Hematopoietic multipotent progenitor cell treated with erythropoietin and hydrocortisone succinate and interleukin-3 and kit ligand, for 8 days (in vitro differentiated cells): ENCODE results near the gene GOLGA6A.
"Not testable (repeated sequence)": the region's sequence is repeated elsewhere in the genome, so short reads cannot be mapped to it uniquely, and the experiment has no call there.

Experiments used
- DNase-seq: peaks from one replicate; pipeline ENCODE4 v3.0.0-alpha.2; 2015

The GOLGA6A gene

GRCh38 chr15:74099963-74100733 is 17.8 kb upstream of the GOLGA6A start:
- peak; percentile 89 for DNase-seq

GRCh38 chr15:74096753-74097474 is 14.6 kb upstream of the GOLGA6A start:
- DNase-seq = not testable (repeated sequence)

- DNase-seq = not testable (repeated sequence)
Measured at GRCh38 chr15:74095610-74096009, 13.3 kb upstream of the GOLGA6A start.

- DNase-seq = not testable (repeated sequence)
Measured at GRCh38 chr15:74094567-74094966, 12.2 kb upstream of the GOLGA6A start.

GRCh38 chr15:74075781-74076180 is 6.6 kb downstream of the GOLGA6A start:
- DNase-seq = not testable (repeated sequence)

GRCh38 chr15:74072614-74073337 is 9.6 kb downstream of the GOLGA6A start:
- DNase-seq = not testable (repeated sequence)

- not testable (repeated sequence) for DNase-seq
Measured at GRCh38 chr15:74072132-74072531, 10.2 kb downstream of the GOLGA6A start.

- not testable (repeated sequence) for DNase-seq
Measured at GRCh38 chr15:74071645-74072044, 10.7 kb downstream of the GOLGA6A start.

GRCh38 chr15:74065684-74066411 is 16.5 kb downstream of the GOLGA6A start:
- DNase-seq = not testable (repeated sequence)

- not testable (repeated sequence) for DNase-seq
Measured at GRCh38 chr15:74064822-74065221, 17.5 kb downstream of the GOLGA6A start.

- not testable (repeated sequence) for DNase-seq
Measured at GRCh38 chr15:74064183-74064582, 18.2 kb downstream of the GOLGA6A start.

- not testable (repeated sequence) for DNase-seq
Measured at GRCh38 chr15:74063425-74064146, 18.8 kb downstream of the GOLGA6A start.

- DNase-seq = no peak
Measured at GRCh38 chr15:74062671-74063070, 19.7 kb downstream of the GOLGA6A start.

GRCh38 chr15:74062236-74062635 is 20.1 kb downstream of the GOLGA6A start:
- no peak for DNase-seq

GRCh38 chr15:74060251-74060650 is 22.1 kb downstream of the GOLGA6A start:
- DNase-seq = no peak

GRCh38 chr15:74059050-74059833 is 23.1 kb downstream of the GOLGA6A start:
- not testable (repeated sequence) for DNase-seq

- not testable (repeated sequence) for DNase-seq
Measured at GRCh38 chr15:74056330-74056729, 26.0 kb downstream of the GOLGA6A start.

- no peak for DNase-seq
Measured at GRCh38 chr15:74055804-74056203, 26.5 kb downstream of the GOLGA6A start.

GRCh38 chr15:74053941-74054529 is 28.3 kb downstream of the GOLGA6A start:
- peak; percentile 79 for DNase-seq

GRCh38 chr15:74053517-74053916 is 28.8 kb downstream of the GOLGA6A start:
- no peak for DNase-seq
